ENCODE data around the gene PRKCB.

PRKCB gene

DNA sequence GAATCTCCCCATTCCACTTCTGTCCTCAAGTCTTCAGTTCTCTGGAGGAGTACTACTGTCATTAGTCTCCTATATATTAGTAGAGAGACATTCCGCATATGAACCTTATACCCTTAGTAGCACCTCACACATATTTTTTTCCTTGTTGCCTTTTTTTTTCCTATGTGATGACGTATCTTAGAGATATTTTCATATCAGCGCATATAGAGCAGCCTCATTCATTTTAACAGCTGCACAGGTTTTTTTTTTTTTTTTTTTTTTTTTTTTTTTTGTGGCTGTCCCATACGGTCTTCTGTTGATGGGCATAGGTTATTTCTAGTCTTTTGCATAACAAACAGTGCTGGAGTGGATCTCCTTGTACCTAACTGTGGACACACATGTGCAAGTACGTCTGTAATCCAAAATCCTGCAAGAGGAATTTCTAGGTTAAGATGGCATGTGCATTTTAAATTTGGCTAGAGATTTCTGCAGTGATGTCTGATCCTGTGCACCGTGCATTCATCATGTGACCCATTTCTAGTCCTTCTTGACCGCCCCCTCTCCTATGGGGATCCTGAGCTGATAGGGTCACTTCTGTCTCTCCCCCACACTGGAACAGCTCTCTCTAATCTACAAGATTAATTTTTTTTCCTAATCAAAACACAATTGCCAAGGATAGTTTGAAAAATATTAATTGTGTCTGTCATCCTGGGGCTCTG lies 64.8 kb downstream of the PRKCB start:
- no peak overlapping the region for H3K4me3 ChIP-seq (ENCODE audit: low read depth in 1 of 2, low read length in 1 of 2)
- peaks cover 18 to 26% of the 10 kb centered on the region in 2 experiments for H3K4me1 ChIP-seq (ENCODE audit: control insufficient read depth in 1 of 2, insufficient read depth in 1 of 2, low read depth in 1 of 2, low read length in 1 of 2)
- TF ChIP-seq, protein P1, sequence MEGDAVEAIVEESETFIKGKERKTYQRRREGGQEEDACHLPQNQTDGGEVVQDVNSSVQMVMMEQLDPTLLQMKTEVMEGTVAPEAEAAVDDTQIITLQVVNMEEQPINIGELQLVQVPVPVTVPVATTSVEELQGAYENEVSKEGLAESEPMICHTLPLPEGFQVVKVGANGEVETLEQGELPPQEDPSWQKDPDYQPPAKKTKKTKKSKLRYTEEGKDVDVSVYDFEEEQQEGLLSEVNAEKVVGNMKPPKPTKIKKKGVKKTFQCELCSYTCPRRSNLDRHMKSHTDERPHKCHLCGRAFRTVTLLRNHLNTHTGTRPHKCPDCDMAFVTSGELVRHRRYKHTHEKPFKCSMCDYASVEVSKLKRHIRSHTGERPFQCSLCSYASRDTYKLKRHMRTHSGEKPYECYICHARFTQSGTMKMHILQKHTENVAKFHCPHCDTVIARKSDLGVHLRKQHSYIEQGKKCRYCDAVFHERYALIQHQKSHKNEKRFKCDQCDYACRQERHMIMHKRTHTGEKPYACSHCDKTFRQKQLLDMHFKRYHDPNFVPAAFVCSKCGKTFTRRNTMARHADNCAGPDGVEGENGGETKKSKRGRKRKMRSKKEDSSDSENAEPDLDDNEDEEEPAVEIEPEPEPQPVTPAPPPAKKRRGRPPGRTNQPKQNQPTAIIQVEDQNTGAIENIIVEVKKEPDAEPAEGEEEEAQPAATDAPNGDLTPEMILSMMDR (IDR thresholded peaks at IDR 0.05) = no peak

DNA sequence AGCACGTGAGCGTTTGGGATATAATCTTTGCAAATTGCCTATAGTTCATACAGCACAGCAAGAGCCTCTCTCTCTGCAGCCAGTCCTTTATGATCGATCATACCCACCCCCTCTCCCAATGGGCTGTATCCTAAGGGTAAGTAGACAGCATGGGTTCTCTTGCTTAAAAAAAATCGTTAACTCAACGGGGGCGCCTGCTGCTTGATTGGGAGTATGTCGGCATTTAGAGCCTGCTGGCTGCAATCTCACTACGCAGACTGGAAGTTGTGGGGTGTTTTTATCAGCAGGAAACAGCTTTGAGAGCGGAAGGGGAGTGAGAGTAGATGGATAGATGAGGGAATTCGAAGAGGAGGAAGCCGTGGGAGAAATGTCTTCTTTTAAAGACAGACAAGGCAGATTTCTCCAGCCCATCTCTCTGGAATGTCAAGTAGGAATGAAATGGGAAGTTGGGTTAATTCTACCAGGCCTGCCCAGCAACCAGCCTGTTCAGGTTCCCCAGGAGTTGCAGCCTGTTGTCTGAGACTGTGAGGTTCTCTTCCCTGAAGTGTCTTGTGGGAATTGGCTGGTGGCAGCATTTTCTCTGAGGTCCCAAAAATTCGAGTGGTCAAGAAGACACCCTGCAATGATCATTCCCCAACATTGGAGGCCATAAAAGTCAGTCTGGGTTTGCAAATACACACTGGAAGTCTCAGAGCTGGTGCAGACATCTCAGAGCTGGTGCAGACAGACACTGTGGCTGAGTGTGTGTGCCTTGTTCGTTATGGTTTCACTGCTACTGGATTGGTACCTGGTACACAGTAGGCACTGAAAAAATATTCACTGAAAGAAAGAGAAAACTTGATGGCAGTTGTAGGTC lies 65.6 kb downstream of the PRKCB start:
- Histone ChIP-seq H3K4me3 (ENCODE audit: low read depth in 1 of 2, low read length in 1 of 2) (no peak overlapping the region), H3K9me3 (no peaks in the 10 kb centered on the region), H3K27me3 (no peaks in the 10 kb centered on the region), H3K4me1 (ENCODE audit: control insufficient read depth in 1 of 2, insufficient read depth in 1 of 2, low read depth in 1 of 2, low read length in 1 of 2) (peaks cover 18 to 26% of the 10 kb centered on the region in 2 experiments), H3K36me3 (peaks cover 19% of the 10 kb centered on the region), H3K27ac (peak overlapping the region; percentile 61)
- TF ChIP-seq, protein P1 (IDR thresholded peaks at IDR 0.05) = no peak

More for the DNA sequence above, 64.8 kb downstream of the PRKCB start:
- H3K27me3 ChIP-seq = no peaks in the 10 kb centered on the region
- peaks cover 19% of the 10 kb centered on the region for H3K36me3 ChIP-seq
- no peak overlapping the region for H3K27ac ChIP-seq
- H3K9me3 ChIP-seq = no peaks in the 10 kb centered on the region

DNA sequence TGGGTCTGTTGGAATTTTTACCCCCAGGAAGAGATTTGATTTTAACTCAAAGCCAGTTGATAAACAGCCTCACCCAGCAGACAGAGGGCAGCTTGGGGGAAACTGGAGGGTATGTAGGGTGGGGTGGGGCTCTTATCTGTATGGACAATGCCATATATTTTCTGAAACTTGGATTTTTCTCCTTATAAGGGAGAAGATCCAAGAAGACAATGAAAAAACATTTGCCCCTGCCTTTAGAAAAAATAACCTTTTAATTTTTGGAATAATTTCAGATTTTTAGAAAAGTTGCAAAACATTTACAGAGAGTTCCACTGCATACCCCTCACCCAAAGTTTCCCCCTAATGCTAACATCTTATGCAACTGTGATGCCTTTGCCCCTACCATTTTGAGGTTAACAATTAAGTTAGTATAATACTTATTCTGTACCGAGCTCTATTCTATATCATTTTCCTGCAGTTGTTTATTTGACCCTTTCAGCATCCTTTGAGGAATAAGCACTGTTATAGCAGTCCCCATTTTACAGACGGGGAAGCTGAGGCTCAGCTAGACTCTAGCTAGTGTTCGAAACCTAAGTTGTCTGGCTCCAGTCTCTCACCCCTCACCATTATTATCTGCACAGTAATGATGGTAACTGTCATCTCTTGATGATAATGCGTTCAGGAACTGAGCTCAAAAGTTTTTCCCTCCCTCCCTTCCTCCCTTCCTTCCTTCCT lies 66.4 kb downstream of the PRKCB start:
- H3K27me3 ChIP-seq = no peaks in the 10 kb centered on the region
- peaks cover 18 to 30% of the 10 kb centered on the region in 2 experiments for H3K4me1 ChIP-seq (ENCODE audit: control insufficient read depth in 1 of 2, insufficient read depth in 1 of 2, low read depth in 1 of 2, low read length in 1 of 2)
- H3K36me3 ChIP-seq = peaks cover 14% of the 10 kb centered on the region
- peak overlapping the region; percentile 61 for H3K27ac ChIP-seq
- no peak overlapping the region for H3K4me3 ChIP-seq (ENCODE audit: low read depth in 1 of 2, low read length in 1 of 2)
- TF ChIP-seq, protein P1 (IDR thresholded peaks at IDR 0.05) = no peak
- no peaks in the 10 kb centered on the region for H3K9me3 ChIP-seq

DNA sequence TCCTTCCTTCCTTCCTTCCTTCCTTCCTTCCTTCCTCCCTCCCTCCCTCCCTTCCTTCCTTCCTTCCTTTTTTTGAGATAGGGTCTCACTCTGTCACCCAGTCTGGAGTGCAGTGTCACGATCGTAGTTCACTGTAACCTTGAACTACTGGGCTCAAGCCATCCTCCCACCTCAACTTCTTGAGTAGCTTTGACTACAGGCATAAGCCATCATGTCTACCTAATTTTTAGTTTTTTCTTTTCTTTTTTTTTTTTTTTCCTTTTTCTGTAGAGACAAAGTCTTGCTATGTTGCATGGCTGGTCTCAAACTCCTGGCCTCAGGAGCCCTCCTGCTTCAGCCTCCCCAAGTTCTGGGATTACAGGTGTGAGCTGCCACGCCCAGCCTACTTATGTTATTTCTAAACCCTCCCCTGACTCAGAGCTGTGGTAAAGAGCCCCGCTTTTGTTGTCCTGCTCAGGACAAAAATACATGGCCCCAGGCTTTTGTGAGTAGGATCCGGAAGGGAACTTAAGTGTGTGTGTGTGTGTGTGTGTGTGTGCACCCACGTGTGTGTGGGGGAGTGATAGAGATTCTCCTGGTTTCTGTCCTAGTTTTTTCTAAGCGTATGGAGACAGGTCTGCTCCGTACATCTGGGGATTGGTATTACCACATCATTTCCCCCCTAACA lies 67.1 kb downstream of the PRKCB start:
- Histone ChIP-seq H3K4me1 (ENCODE audit: control insufficient read depth in 1 of 2, insufficient read depth in 1 of 2, low read depth in 1 of 2, low read length in 1 of 2) (peaks cover 18 to 33% of the 10 kb centered on the region in 2 experiments), H3K4me3 (ENCODE audit: low read depth in 1 of 2, low read length in 1 of 2) (no peak overlapping the region), H3K27ac (peak overlapping the region; percentile 61), H3K9me3 (no peaks in the 10 kb centered on the region), H3K27me3 (no peaks in the 10 kb centered on the region), H3K36me3 (peaks cover 13% of the 10 kb centered on the region)
- TF ChIP-seq, protein P1 (IDR thresholded peaks at IDR 0.05) = no peak

DNA sequence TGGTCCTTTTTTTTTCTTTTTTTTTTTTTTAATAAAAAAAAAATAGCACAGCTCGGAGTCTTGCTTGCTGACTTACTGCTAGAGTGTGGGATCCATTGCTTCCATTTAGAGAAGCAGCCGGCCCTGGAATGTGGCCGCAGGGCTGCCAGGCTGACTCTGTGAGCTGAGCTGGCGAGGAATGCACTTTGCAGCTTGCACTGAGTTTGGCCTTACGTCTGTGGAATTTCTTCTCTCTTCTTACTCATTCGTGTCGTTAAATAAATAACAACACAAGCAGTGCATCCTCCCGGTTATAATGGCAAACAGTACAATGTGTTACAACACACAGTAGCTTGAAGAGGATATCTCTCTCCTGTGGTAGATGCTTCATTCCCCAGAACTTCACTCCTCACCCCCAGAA lies 69.2 kb downstream of the PRKCB start:
- peaks cover 16 to 33% of the 10 kb centered on the region in 2 experiments for H3K4me1 ChIP-seq (ENCODE audit: control insufficient read depth in 1 of 2, insufficient read depth in 1 of 2, low read depth in 1 of 2, low read length in 1 of 2)
- TF ChIP-seq, protein P1 (IDR thresholded peaks at IDR 0.05) = no peak

More for the DNA sequence above, 69.2 kb downstream of the PRKCB start:
- no peak overlapping the region for H3K27ac ChIP-seq
- H3K9me3 ChIP-seq = no peaks in the 10 kb centered on the region
- H3K36me3 ChIP-seq = no peaks in the 10 kb centered on the region
- H3K27me3 ChIP-seq = no peaks in the 10 kb centered on the region
- H3K4me3 ChIP-seq (ENCODE audit: low read depth in 1 of 2, low read length in 1 of 2) = no peak overlapping the region

Data from neutrophil (primary cell).